GM19099 (cell line): ENCODE results near the gene KIF3A.

Experiments
- POLR2A ChIP-seq: IDR thresholded peaks from 3 replicates; pipeline ENCODE4 v1.6.1; 2011; ENCODE audit warnings: low read depth; ENCODE audit not compliant: insufficient read length; ENCODE audit errors: extremely low read depth

The KIF3A gene

GRCh38 chr5:132667761-132668705 lies 69.3 kb downstream of the KIF3A start:
- TF ChIP-seq POLR2A: no peak

GRCh38 chr5:132667309-132667708 lies 70.0 kb downstream of the KIF3A start:
- TF ChIP-seq POLR2A: no peak

- no peak for TF ChIP-seq POLR2A
Observed at GRCh38 chr5:132666310-132667123, 70.8 kb downstream of the KIF3A start.

GRCh38 chr5:132665574-132666080 lies 71.7 kb downstream of the KIF3A start:
- no peak for TF ChIP-seq POLR2A

GRCh38 chr5:132664696-132665209 lies 72.6 kb downstream of the KIF3A start:
- no peak for TF ChIP-seq POLR2A

GRCh38 chr5:132663771-132664695 lies 73.3 kb downstream of the KIF3A start:
- TF ChIP-seq POLR2A: peak; percentile 38

- TF ChIP-seq POLR2A: peak; percentile 63
Observed at GRCh38 chr5:132662925-132663770, 74.2 kb downstream of the KIF3A start.

- no peak for TF ChIP-seq POLR2A
Observed at GRCh38 chr5:132662004-132662401, 75.3 kb downstream of the KIF3A start.

GRCh38 chr5:132661231-132662003 lies 75.9 kb downstream of the KIF3A start:
- TF ChIP-seq POLR2A: peak; percentile 9

- no peak for TF ChIP-seq POLR2A
Observed at GRCh38 chr5:132659598-132660493, 77.5 kb downstream of the KIF3A start.

- TF ChIP-seq POLR2A: no peak
Observed at GRCh38 chr5:132658381-132659302, 78.7 kb downstream of the KIF3A start.
